Cardiac septum (tissue), 1 donor: ENCODE data around the gene SMIM43. TPM values are rescaled to one million over a fixed set of nuclear protein-coding genes. Genes with fewer than 3 reads are reported as not detected.
"Not testable (repeated sequence)": the region's sequence is repeated elsewhere in the genome, so short reads cannot be mapped to it uniquely, and the experiment has no call there.

Experiments used
- DNase-seq: peaks from one replicate; pipeline ENCODE4 v3.0.0-alpha.2; 2020; ENCODE audit warnings: low spot score
- intact Hi-C: fragments of 100-400 bp; cut with DNase I; formaldehyde crosslinking; loops from one replicate; pipeline ENCODE4 v1.14.0; 2022
- total RNA-seq: library from RNA; stranded (reverse); fragmentation: NEBNext Ultra II Directional; extraction: Animal tissue kit (Norgen Biotek cat#: 25700); gene quantifications from one replicate; pipeline ENCODE4 v1.2.1, GENCODE V29; 2021
- donor health status: DM: no; HTN: no; CAD: no.

SMIM43 gene
- total RNA-seq, 1 donor from 2014 or later = 0.27 TPM

DNA sequence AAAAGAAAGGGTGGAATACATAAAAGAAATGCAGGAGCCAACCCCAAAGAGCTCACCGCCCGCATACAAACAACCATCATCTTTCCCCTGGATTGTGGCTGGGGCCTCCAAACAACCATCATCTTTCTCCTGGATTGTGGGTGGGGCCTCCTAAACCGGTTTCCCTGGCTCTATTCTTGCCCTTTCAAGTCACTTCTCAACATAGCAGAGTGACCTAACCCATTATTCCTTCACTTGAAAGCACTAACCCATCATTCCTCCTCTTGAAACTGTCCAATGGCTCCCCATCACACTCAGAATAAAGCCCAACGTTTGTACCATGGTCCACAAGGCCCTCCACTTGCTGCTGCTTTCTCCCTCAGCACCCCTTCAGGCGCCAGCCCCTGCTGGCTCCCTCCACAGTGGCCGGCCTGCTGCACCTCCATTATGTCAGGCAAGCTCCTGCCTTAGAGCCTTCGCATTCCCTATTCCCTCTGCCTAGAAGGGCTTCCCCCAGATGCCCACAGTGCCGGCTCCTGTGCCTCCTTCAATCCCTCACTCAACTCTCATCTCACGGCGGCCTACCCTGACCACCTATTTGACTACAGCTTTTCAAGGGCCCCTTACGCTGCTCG lies 24.1 kb downstream of the SMIM43 start:
- intact Hi-C loops = no loop called here
- DNase-seq = no peak

DNA sequence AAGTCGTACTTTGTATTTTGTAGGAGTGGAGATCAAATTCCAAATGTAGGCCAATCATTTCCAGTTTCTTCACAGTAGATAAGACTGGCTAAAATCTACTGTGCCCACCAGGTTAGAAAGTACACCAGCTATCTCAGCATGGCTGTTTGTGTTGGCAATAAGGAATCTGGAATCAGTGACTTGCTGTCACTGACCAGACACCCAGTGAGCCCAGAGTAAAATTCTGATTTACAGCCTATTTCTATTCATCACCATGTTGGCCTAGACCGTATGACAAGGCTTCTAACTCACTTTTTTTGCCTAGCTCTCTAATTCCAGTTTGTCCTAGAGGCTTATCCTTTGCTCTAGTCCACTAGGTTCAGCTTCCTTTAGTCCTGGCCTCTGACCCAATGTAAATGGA lies 25.4 kb downstream of the SMIM43 start:
- intact Hi-C loops = loop anchor here (5.0 kb wide), 1 partner anchor 367 kb away; no protein-coding TSS in a partner anchor
- no peak for DNase-seq

DNA sequence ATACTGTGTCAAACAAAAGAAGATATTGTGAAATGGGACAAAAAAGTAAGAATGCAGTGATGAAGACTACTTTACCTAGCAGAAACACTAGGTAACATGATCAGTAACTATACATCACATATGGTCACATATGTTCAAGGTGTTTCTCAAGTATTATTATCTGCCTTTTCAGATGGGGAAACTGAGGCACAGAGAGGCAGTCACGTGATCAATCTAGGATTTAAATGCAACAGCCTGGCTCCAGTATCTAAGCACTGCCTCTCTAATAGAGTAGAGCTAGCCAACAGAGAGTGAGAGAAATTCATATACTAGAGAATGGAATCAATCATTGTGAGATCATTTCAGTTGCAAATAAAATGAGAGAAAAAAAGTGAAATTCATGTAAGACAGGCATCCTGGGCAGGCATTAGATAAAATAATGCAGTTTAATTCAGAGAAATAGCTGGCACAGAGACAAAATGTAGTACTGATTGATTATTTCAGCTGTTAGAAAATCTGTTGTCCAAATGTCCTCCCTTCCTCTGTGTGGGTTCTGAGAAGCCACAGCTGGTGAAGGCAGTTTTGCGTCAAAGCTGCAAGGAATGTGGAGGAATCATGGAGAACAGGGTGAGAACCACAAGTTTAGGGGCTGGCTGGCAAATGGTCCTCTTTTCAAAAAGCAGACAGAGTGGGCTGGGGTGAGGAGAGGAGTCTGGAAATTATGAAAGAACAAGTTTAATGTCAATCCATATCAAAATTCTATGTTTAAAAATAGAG lies 26.0 kb downstream of the SMIM43 start:
- intact Hi-C loops = loop anchor here (5.0 kb wide), 1 partner anchor 367 kb away; no protein-coding TSS in a partner anchor
- DNase-seq = no peak

DNA sequence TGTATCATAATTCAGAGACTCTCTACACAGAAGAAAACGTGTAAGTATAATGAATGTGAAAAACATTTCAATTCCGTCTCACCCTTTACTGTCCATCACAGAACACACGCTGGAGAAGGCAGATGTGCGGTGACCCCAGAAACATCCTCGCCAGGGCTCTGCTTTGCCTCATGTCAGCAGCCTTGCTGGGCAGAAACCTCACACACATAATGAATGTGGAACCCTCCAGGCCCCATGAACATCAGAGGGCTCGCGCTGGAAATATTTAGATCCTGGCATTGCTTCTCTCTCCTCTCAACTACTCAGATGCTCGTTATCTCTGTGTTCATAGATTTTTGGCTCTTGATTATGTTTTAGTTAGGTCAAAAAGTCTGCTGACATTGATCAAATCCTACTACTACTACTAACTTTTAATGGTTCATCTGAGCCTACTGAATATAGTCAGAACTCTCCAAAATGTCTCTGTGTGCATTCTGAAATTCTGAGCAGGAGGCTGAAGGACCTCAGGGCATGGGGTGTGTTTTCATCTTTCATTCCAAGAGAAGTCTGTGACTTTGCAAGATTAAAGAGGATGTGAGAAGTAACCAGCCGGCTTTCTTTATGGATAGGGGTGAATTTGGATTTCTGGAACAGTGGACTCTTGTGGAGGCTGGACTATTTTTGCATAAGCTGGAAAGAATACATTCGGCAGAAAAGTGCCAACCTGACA lies 27.0 kb downstream of the SMIM43 start:
- DNase-seq = no peak
- intact Hi-C loops = loop anchor here (5.0 kb wide), 1 partner anchor 366 kb away; no protein-coding TSS in a partner anchor

DNA sequence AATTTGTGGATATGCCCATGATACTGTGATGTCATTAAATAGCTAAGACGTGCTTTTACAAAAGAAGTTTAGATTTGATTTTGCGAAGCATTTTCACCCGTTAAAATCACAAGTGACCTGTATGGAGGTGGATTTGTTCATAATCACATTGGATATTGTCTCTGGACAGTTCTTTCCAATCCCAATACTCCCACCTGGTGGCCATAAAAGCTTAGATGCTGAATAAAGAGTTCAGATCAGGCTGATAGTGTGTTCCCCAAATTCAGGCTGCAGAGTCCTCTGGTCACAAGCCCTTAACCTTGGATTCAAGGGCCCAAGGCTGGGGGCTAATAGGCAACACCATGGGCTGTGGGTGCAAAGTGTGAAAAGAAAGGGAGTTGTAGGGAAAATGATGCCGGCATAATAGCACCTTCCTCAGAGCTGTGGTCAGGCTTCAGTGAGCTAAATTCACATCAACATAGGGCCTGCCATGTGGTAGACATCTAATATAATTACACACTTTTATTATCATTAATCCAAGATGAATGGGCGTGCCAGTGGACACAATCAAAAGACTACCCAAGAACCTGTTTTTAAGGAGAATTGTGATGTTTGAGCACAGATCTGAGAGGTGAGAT lies 28.1 kb downstream of the SMIM43 start:
- DNase-seq = no peak
- intact Hi-C loops = loop anchor here (5.0 kb wide), 1 partner anchor 365 kb away; no protein-coding TSS in a partner anchor

DNA sequence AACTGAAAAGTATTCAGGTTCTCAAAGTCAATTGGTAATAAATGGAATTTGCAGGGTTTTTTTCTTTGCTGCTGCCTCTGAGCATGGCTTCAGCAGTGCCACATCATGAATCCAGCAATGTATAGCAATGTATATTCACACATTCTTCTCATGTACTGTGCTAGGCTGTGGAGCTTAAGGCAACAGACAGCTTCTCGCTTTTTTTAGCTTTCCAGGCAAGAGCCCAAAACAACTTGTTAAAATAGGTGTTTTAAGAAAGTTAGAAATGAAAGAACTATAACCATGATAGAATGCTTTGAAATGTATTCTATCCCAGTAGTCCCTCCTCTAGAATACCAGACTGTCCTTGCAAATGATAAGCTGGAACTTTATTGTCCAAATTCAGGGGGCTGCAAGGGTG lies 30.4 kb downstream of the SMIM43 start:
- intact Hi-C loops = no loop called here
- no peak for DNase-seq

DNA sequence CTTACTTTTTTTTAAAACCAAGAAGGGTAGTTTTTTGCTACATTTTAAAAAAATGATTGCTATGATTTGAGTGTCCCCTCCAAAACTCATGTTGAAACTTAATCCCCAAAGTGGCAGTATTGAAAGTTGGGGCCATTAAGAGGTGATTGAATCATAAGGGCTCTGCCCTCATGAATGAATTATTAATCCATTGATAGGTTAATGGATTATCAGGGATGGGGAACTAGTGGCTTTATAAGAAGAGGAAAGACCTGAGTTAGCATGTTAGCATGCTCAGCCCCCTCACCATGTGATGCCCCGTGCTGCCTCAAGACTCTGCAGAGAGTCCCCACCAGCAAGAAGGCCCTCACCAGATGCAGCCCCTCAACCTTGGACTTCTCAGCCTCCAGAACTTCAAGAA lies 31.0 kb downstream of the SMIM43 start:
- intact Hi-C loops = no loop called here
- no peak for DNase-seq

DNA sequence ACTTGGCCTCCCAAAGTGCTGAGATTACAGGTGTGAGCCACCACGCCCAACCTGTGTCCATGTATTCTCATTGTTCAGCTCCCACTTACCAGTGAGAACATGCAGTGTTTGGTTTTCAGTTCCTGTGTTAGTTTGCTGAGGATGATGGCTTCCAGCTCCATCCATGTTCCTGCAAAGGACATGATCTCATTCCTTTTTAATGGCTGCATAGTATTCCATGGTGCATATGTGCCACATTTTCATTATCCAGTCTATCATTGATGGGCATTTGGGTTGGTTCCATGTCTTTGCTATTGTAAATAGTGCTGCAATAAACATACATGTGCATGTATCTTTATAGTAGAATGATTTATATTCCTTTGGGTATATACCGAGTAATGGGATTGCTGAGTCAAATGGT lies 35.2 kb downstream of the SMIM43 start:
- intact Hi-C loops = loop anchor here (10.0 kb wide), 1 partner anchor 245 kb away; no protein-coding TSS in a partner anchor
- not testable (repeated sequence) for DNase-seq

DNA sequence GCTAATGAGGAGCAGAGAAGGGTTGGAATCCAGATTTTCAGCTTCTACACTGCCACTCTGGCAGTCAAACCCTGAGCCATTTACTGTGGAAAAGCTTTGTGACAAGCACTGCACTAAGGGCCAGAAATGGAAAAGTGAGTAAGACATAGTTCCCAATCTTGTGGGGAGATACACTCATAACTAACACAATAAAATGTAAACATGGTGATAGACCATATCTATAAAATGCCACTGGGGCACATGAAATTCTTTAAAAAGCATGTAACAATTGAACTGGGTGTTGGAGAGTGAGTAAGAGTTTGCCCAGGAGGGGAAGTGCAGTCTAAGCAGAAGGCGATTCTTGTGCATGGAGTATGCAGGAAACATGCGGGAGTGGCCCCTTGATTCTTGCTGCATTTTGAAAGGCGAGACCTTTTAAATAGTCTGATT lies 36.2 kb downstream of the SMIM43 start:
- DNase-seq = no peak
- intact Hi-C loops = loop anchor here (10.0 kb wide), 1 partner anchor 244 kb away; no protein-coding TSS in a partner anchor

DNA sequence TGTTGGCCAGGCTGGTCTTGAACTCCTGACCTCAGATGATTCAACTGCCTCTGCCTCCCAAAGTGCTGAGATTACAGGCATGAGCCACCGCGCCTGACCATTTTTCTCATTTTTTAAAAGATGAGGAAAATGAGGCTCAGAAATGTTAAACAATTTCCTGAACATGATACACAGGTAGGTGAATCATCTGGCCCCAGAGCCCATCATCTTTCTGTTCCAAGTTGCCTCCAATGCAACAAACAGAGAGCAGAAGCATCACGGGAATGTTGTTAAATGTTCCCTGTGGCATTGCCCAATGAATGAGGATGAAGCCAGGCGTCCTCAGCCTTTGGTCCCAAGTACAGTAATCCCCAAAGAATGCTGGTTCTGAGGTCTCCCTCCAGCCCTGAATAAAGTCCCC lies 36.9 kb downstream of the SMIM43 start:
- intact Hi-C loops = loop anchor here (10.0 kb wide), 1 partner anchor 243 kb away; no protein-coding TSS in a partner anchor
- no peak for DNase-seq

DNA sequence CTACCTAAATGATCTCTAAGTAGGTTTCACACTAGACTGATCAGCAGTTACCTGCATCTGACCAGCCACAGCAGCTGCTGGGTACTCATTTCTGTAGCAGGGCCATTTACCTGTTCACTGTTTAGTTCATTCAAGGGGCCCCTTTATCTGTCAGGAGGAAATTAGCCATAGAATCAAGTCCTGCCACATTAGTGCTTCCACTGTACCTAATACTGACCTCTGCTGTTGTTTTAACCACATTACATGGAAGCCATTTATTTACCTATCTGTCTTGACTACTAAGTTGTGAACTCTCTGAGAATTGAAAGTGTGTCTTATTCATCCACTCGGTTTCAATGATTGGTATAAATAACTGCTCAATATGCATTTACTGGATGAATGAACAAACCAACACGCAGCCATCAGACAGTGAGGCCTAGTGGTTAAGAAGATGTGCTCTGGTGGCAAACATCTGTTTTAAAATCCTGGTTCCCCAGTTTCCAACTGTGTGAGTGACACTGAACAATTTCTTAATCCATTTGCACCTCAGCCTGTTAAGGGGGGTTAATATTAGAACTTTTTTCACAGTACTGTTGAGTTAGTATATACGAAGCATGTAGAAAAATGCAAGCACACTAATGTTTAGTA lies 38.2 kb downstream of the SMIM43 start:
- DNase-seq = no peak
- intact Hi-C loops = loop anchor here (10.0 kb wide), 1 partner anchor 242 kb away; no protein-coding TSS in a partner anchor

DNA sequence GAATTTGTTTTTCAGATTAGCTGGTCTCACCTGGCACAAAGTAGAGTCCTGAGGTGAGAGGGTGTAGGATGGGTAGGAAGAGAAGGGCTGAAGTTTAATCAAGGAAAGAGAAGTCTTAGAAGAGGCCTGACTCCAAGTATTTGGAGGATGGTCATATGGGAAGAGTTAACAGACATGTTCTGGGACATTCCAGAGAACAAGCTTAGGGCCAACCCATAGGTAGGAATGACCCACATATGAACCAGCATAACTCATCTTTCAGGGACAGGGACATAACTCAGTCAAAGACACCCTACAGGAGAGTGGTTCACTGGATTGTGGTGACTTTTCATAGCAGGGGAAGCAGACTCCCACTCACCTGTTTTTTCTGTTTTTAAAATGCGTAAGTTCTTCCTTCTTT lies 40.3 kb downstream of the SMIM43 start:
- intact Hi-C loops = loop anchor here (10.0 kb wide), 1 partner anchor 240 kb away; no protein-coding TSS in a partner anchor
- DNase-seq = no peak

DNA sequence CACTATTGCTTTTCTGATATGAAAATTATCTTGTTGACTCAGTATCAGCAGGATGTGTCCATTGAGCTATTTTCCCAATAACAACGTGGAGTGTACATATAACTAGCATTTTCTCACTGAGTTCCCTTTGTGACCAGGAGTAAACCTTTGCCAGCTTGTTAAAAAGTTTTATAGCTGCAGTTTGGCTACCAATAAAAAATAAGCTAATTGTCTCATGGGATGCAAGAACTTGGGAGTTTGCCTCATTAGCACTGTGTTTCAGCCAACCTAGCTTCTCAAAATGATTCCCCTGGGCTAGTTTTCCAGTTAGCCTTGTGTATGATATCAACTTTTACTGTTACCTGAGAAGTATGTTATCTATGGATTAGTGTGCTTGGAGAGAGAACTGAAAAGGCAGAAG lies 43.3 kb downstream of the SMIM43 start:
- intact Hi-C loops = loop anchor here (10.0 kb wide), 1 partner anchor 237 kb away; no protein-coding TSS in a partner anchor
- no peak for DNase-seq

DNA sequence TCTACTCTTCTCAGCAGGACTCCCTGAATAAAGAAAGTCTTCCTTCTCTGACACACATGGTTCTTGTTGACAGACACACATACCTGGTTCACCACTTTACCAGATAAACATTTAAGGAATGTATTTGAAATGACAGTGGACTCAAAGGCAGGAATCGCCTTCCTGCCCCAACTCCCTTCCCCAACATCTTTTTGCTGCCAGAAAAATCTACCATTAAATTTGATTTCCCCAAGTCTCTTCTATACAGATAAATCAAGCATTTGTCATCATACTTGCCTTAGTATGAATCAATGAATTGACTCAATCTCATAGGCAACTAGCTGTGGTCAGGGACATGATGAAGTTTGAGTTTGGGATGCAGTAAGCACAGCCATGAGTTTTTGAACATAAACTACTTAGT lies 44.9 kb downstream of the SMIM43 start:
- intact Hi-C loops = loop anchor here (10.0 kb wide), 1 partner anchor 235 kb away; no protein-coding TSS in a partner anchor
- no peak for DNase-seq

DNA sequence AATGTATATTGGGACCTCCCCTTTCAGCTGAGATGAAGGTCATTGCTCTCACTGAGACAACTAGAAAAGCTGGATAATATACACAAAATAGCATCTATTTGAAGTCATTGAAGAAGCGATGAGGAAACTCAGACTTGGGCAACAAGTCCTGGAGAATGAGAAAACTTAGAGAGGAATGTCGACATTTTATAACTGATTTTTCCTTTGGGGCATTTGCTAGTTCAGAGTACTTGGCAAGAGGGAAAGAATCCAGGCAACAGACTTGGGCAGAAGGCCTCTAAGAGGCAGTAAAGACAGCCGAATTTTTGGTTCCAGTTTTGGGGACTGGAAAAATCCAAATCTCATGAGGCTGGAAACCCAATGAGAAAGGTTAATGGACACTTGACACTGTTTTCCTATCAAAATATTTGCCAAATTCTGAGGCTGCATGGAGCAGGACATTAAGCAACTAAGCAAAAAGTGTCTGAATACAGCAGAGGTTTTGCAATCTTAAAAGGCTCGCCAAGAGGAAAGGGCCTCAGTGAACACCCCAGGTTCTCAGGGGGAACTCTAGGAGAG lies 47.2 kb downstream of the SMIM43 start:
- DNase-seq = no peak
- intact Hi-C loops = no loop called here

DNA sequence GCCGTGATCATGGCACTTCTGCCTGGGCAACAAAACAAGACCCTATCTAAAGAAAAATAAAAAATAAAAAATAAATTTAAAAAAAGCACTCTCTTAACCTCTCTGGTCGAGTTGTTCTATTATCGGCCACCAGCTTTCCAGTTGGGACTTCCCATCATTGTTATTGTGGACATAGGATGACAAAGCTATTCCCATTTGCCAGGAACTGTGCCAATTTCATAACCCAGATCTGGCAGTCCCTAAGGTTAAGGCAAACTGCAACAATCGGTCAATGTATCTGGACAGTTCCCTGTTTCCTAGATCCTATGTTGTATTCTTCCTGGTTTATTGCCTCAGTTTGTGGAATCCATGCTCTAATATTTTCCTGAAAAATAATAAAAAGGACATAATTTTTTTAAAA lies 50.4 kb downstream of the SMIM43 start:
- DNase-seq = no peak
- intact Hi-C loops = no loop called here

DNA sequence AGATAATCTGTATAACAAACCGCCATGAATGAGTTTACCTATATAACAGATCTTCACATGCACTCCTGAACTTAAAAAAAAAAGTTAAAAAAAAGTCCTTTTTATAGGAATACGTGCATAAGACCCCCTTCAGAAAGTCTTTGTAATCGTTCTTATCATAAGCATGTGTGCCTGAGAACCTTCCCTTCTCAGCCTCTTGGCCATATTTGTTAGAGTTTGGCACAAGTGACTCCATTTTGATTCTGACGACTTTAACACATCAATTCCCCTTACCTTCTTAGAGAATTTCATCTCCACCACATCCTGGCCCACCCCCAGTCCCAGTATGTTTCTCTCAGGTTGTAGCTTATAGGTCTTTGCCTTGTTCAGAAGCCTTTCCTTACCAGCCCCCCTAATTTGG lies 52.2 kb downstream of the SMIM43 start:
- DNase-seq = no peak
- intact Hi-C loops = no loop called here

DNA sequence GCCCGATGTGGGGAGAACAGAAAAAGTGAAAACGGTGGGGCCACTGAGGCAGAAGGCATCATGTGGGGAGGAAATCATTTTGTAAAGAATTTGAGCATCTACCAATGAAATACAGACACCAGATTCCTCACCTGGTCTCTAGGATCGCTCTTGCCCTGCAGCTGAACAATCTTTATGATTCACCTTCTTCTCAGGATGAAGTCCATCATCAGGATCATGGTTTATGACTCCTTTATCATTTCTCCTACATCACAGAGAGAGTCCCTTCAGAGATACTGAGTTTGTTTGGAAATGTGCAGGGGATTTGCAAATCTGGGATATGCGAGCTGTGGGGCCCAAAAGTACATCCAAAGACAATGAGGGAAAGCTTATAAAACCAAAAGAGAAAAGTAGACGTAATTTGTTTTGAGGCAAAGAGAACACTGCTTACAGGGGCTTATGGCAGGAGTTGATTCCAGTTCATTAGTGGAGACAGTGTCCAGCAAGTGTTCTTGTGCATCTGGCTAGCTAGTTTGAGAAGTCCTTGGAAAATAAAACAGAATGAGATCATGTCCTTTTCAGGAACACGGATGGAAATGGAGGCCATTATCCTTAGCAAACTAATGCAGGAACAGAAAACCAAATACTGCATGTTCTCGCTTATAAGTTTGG lies 52.8 kb downstream of the SMIM43 start:
- intact Hi-C loops = no loop called here
- DNase-seq = no peak
